Right hindlimb (tissue), 1 donor: Measurements from ENCODE around the gene BMPR1A.
"Not testable (repeated sequence)": the region's sequence is repeated elsewhere in the genome, so short reads cannot be mapped to it uniquely, and the experiment has no call there.

Experiments used
- DNase-seq: peaks from one replicate; pipeline ENCODE4 v3.0.0-alpha.2; 2018

The BMPR1A gene

GRCh38 chr10:86943316-86944030 is 187.1 kb downstream of the BMPR1A start:
- DNase-seq = no peak

GRCh38 chr10:86944031-86944419 is 187.6 kb downstream of the BMPR1A start:
- no peak for DNase-seq

GRCh38 chr10:86944471-86944870 is 188.1 kb downstream of the BMPR1A start:
- DNase-seq = no peak

GRCh38 chr10:86944907-86945306 is 188.5 kb downstream of the BMPR1A start:
- DNase-seq = no peak

GRCh38 chr10:86945361-86946212 is 189.2 kb downstream of the BMPR1A start:
- DNase-seq = peak; percentile 60

GRCh38 chr10:86946213-86947155 is 190.1 kb downstream of the BMPR1A start:
- DNase-seq = peak; percentile 36

- DNase-seq = not testable (repeated sequence)
These were observed 191.4 kb downstream of the BMPR1A start for GRCh38 chr10:86947806-86948205.

GRCh38 chr10:86950349-86950748 is 193.9 kb downstream of the BMPR1A start:
- DNase-seq = no peak

- DNase-seq = no peak
These were observed 194.9 kb downstream of the BMPR1A start for GRCh38 chr10:86951184-86951761.

GRCh38 chr10:86952106-86952505 is 195.7 kb downstream of the BMPR1A start:
- DNase-seq = no peak

GRCh38 chr10:86952697-86953096 is 196.3 kb downstream of the BMPR1A start:
- not testable (repeated sequence) for DNase-seq

- DNase-seq = peak; percentile 83
These were observed 197.6 kb downstream of the BMPR1A start for GRCh38 chr10:86953747-86954680.

- DNase-seq = peak; percentile 13
These were observed 198.5 kb downstream of the BMPR1A start for GRCh38 chr10:86954681-86955500.

GRCh38 chr10:86955501-86956194 is 199.2 kb downstream of the BMPR1A start:
- no peak for DNase-seq

- no peak for DNase-seq
These were observed 199.9 kb downstream of the BMPR1A start for GRCh38 chr10:86956195-86956847.

- DNase-seq = no peak
These were observed 200.5 kb downstream of the BMPR1A start for GRCh38 chr10:86956848-86957448.

- DNase-seq = no peak
These were observed 201.2 kb downstream of the BMPR1A start, which contains the start of gene MMRN2 for GRCh38 chr10:86957471-86958115. Gene MMRN2, minus strand, starts transcription at chr10:86957615. Its CDS starts 74 bp downstream, at chr10:86957541.
